Endothelial cell of umbilical vein (primary cell): ENCODE measurements around the gene HOXB3. TPM values are rescaled to one million over a fixed set of nuclear protein-coding genes. Genes with fewer than 3 reads are reported as not detected.

Experiments
- BruUV-seq: library from RNA; stranded (reverse); fragments of 400-500 nt; replicated peaks from 2 replicates; lab custom pipeline; 2021; lab: Mats Ljungman, UMichigan
- CTCF ChIA-PET: fragments of 300-600, 350-600 bp; sonication (Branson Sonifier 250); formaldehyde crosslinking; loops from one replicate; lab custom pipeline; 2021; ENCODE audit warnings: antibody characterized with exemption, inconsistent platforms; lab: Charles Lee
- POLR2A ChIA-PET: fragments of 300-600, 350-600 bp; sonication (Branson Sonifier 250); formaldehyde crosslinking; loops from one replicate; lab custom pipeline; 2021; ENCODE audit warnings: antibody characterized with exemption, inconsistent platforms; lab: Charles Lee
- DNase-seq: peaks from one replicate; pipeline ENCODE4 v3.0.0-alpha.2; 2011; ENCODE audit warnings: low read depth, low spot score
- FAIRE-seq: peaks from 2 replicates; lab custom pipeline; 2011; peaks lifted over from hg19 to GRCh38; lab: Jason Lieb, UNC
- H2AFZ ChIP-seq: 2 replicates; pipeline ENCODE4 v1.6.0; 2012; ENCODE audit warnings: low read depth, low read length, control low read depth, inconsistent platforms
- H3K27ac ChIP-seq: 2 replicates; pipeline ENCODE4 v1.5.1; 2011; ENCODE audit warnings: low read depth, mild to moderate bottlenecking, control low read depth, low read length, moderate library complexity; ENCODE audit not compliant: insufficient read depth
- H3K27me3 ChIP-seq, 2 experiments: 2 replicates each; pipeline versions ENCODE4 v1.6.0 to v1.6.1; 2011; ENCODE audit warnings: low read length in 2 of 2, mixed read lengths in 1 of 2; ENCODE audit not compliant: control insufficient read depth in 2 of 2, insufficient read depth in 2 of 2
- H3K36me3 ChIP-seq, 2 experiments: 2 replicates in 1 of 2; 3 replicates in 1 of 2; pipeline ENCODE4 v1.5.1; 2011; ENCODE audit warnings: low read length in 2 of 2, mild to moderate bottlenecking in 1 of 2, moderate library complexity in 1 of 2; ENCODE audit not compliant: control insufficient read depth in 2 of 2, insufficient read depth in 2 of 2; ENCODE audit errors: extremely low read depth in 1 of 2
- H3K4me1 ChIP-seq: 3 replicates; pipeline ENCODE4 v1.5.1; 2011; ENCODE audit warnings: mild to moderate bottlenecking, low read length; ENCODE audit not compliant: control insufficient read depth, insufficient read depth; ENCODE audit errors: extremely low read depth
- H3K4me2 ChIP-seq: 2 replicates; pipeline ENCODE4 v1.6.1; 2011; ENCODE audit warnings: low read length, control low read depth, mixed read lengths; ENCODE audit not compliant: insufficient read depth
- H3K4me3 ChIP-seq, 3 experiments: fragments of 200-600 bp in 1 of 3; sonication (generic), shearing (Covaris generic) in 1 of 3; replicated peaks in 1 of 3; 2 replicates each; pipeline ENCODE4 v1.5.1; 2011 to 2016; ENCODE audit warnings: control low read depth in 3 of 3, low read length in 3 of 3, mild to moderate bottlenecking in 2 of 3, inconsistent platforms in 1 of 3, low read depth in 1 of 3, moderate library complexity in 1 of 3; ENCODE audit not compliant: insufficient read depth in 1 of 3
- H3K79me2 ChIP-seq: 2 replicates; pipeline ENCODE4 v1.6.0; 2012; ENCODE audit warnings: low read length, inconsistent platforms; ENCODE audit not compliant: control insufficient read depth, insufficient read depth
- H3K9ac ChIP-seq: replicated peaks from 2 replicates; pipeline ENCODE3; 2011; ENCODE audit warnings: low read length, control low read depth; ENCODE audit not compliant: insufficient read depth; ENCODE audit errors: extremely low read depth
- H3K9me1 ChIP-seq: replicated peaks from 3 replicates; pipeline ENCODE4 v1.6.0; 2011; ENCODE audit warnings: mild to moderate bottlenecking, low read length; ENCODE audit not compliant: control insufficient read depth, insufficient read depth; ENCODE audit errors: extremely low read depth
- H3K9me3 ChIP-seq: replicated peaks from 2 replicates; pipeline ENCODE4 v1.5.1; 2012; ENCODE audit warnings: low read length, inconsistent platforms; ENCODE audit not compliant: control insufficient read depth, insufficient read depth
- H4K20me1 ChIP-seq: replicated peaks from 2 replicates; pipeline ENCODE3; 2011; ENCODE audit warnings: mild to moderate bottlenecking, low read length; ENCODE audit not compliant: control insufficient read depth, insufficient read depth; ENCODE audit errors: extremely low read depth
- EZH2 ChIP-seq: IDR thresholded peaks from 2 replicates; pipeline ENCODE4 v1.6.1; 2012; ENCODE audit warnings: borderline replicate concordance, low read depth, mild to moderate bottlenecking, moderate library complexity, low read length, inconsistent platforms; ENCODE audit not compliant: severe bottlenecking
- FOS ChIP-seq: IDR thresholded peaks from 2 replicates; pipeline ENCODE4 v1.6.1; 2011; ENCODE audit warnings: mild to moderate bottlenecking, low read length, moderate library complexity, borderline replicate concordance; ENCODE audit not compliant: insufficient read depth
- GATA2 ChIP-seq: IDR thresholded peaks from 2 replicates; pipeline ENCODE4 v1.7.0; 2011; ENCODE audit warnings: low read depth, mild to moderate bottlenecking, moderate library complexity, mixed read lengths, low read length; ENCODE audit not compliant: insufficient read length, insufficient read depth
- JUN ChIP-seq: IDR thresholded peaks from 2 replicates; pipeline ENCODE4 v1.6.1; 2011; ENCODE audit warnings: borderline replicate concordance, low read depth; ENCODE audit not compliant: insufficient read length, insufficient read depth
- MAX ChIP-seq: IDR thresholded peaks from 2 replicates; pipeline ENCODE4 v1.6.1; 2011; ENCODE audit not compliant: insufficient read depth, insufficient read length
- MYC ChIP-seq: IDR thresholded peaks from one replicate; pipeline ENCODE4 v1.6.1; 2011; ENCODE audit warnings: mild to moderate bottlenecking, low read depth, low read length
- POLR2A ChIP-seq: IDR thresholded peaks from 2 replicates; pipeline ENCODE4 v1.6.1; 2012; ENCODE audit warnings: low read depth, mild to moderate bottlenecking, control low read depth, low read length
- POLR2AphosphoS5 ChIP-seq: IDR thresholded peaks from 2 replicates; pipeline ENCODE4 v1.6.1; 2012; ENCODE audit warnings: low read depth, mild to moderate bottlenecking, control low read depth, low read length, moderate library complexity; ENCODE audit not compliant: insufficient read depth
- dilution Hi-C: fragments of 300-500 bp; cut with MboI; formaldehyde crosslinking; loops from one replicate; pipeline ENCODE4 v1.15.0; 2019; ENCODE audit warnings: low sequenced_read_pairs; ENCODE audit not compliant: extremely low pct_ligation_motif_present
- intact Hi-C: fragments of 100-400 bp; cut with micrococcal nuclease; formaldehyde crosslinking; loops from one replicate; pipeline ENCODE4 v1.10.0; 2022
- polyA plus RNA-seq, 4 experiments: library from polyadenylated mRNA; depleted of rRNA in 3 of 4; stranded (reverse) in 3 of 4; unstranded in 1 of 4; fragments of >200 nt; gene quantifications; 2 replicates each; pipeline versions ENCODE4 v1.2.1 to v1.2.3, GENCODE V29; 2011 to 2012; ENCODE audit warnings: missing spikeins in 1 of 4
- total RNA-seq: library from RNA; stranded (reverse); gene quantifications from 2 replicates; pipeline ENCODE4 v1.2.3, GENCODE V29; 2021
- TF ChIP-seq, protein P1 (sequence below), 2 donors: IDR thresholded peaks; 1 replicate in 1 of 2; 2 replicates in 1 of 2; pipeline ENCODE4 v1.5.1; 2011; ENCODE audit warnings: low read length in 2 of 2, mild to moderate bottlenecking in 2 of 2, moderate library complexity in 2 of 2, control low read depth in 1 of 2, inconsistent platforms in 1 of 2, low read depth in 1 of 2; ENCODE audit not compliant: insufficient read depth in 1 of 2; ENCODE audit errors: extremely low read depth in 1 of 2

Gene HOXB3
- total and polyA plus RNA-seq, 2 donors (not counting 3 experiments of a cell fraction or from before 2014, with no cell fraction given), result 29.6 to 56.6 TPM

GRCh38 chr17:48571826-48572417 is 18.1 kb downstream of the HOXB3 start:
- Histone ChIP-seq H4K20me1 (no peaks in the 10 kb centered on the region), H3K9ac (peak overlapping the region; percentile 60), H3K79me2 (peaks cover 98% of the 10 kb centered on the region), H2AFZ (no peak overlapping the region), H3K27ac (peak overlapping the region; percentile 68), H3K9me3 (no peaks in the 10 kb centered on the region), H3K27me3 (no peaks in the 10 kb centered on the region), H3K36me3 (peaks cover 0 to 3% of the 10 kb centered on the region in 2 experiments), H3K4me2 (peak overlapping the region; percentile 80), H3K9me1 (no peaks in the 10 kb centered on the region), H3K4me1 (peaks cover 92% of the 10 kb centered on the region), H3K4me3 (peak overlapping the region in 1 of 3 experiments; percentile 53)
- TF ChIP-seq FOS, result no peak
- no peak for TF ChIP-seq POLR2A
- no peak for TF ChIP-seq MAX
- TF ChIP-seq, protein P1, sequence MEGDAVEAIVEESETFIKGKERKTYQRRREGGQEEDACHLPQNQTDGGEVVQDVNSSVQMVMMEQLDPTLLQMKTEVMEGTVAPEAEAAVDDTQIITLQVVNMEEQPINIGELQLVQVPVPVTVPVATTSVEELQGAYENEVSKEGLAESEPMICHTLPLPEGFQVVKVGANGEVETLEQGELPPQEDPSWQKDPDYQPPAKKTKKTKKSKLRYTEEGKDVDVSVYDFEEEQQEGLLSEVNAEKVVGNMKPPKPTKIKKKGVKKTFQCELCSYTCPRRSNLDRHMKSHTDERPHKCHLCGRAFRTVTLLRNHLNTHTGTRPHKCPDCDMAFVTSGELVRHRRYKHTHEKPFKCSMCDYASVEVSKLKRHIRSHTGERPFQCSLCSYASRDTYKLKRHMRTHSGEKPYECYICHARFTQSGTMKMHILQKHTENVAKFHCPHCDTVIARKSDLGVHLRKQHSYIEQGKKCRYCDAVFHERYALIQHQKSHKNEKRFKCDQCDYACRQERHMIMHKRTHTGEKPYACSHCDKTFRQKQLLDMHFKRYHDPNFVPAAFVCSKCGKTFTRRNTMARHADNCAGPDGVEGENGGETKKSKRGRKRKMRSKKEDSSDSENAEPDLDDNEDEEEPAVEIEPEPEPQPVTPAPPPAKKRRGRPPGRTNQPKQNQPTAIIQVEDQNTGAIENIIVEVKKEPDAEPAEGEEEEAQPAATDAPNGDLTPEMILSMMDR (IDR thresholded peaks at IDR 0.05; ENCODE audit: extremely low read depth in 1 of 2, insufficient read depth in 1 of 2, low read depth in 1 of 2, low read length in 2 of 2), result no peak
- no peak for TF ChIP-seq JUN
- no peak for TF ChIP-seq POLR2AphosphoS5
- TF ChIP-seq EZH2, result no peak
- TF ChIP-seq MYC, result no peak
- TF ChIP-seq GATA2, result no peak
- CTCF ChIA-PET, result no interaction called here
- BruUV-seq, result no TSS peak
- peak; percentile 50 for DNase-seq
- dilution Hi-C loops, result no loop called here
- no peak for FAIRE-seq
- POLR2A ChIA-PET, result no interaction called here
- intact Hi-C loops, result loop anchor here (2.0 kb wide), 1 partner anchor 15 kb away; no protein-coding TSS in a partner anchor
